Gastrocnemius medialis (tissue), 4 donors: ENCODE measurements around the gene FPGS.

Experiments
- CTCF ChIP-seq, 5 experiments: fragments of 450-650 bp in 3 of 5; fragments of 200-600 bp in 2 of 5; sonication (generic) in 2 of 5; IDR thresholded peaks in 4 of 5; conservative IDR thresholded peaks in 1 of 5; 1 replicate in 4 of 5; 2 replicates in 1 of 5; pipeline ENCODE4 v1.5.1; 2016 to 2019; ENCODE audit warnings: antibody characterized with exemption in 5 of 5, mild to moderate bottlenecking in 3 of 5, moderate library complexity in 3 of 5
- POLR2A ChIP-seq, 2 donors: fragments of 450-650 bp; IDR thresholded peaks; one replicate each; pipeline ENCODE4 v1.6.1; 2017; ENCODE audit warnings: antibody characterized with exemption in 2 of 2, mild to moderate bottlenecking in 2 of 2, moderate library complexity in 2 of 2

- no peak for TF ChIP-seq CTCF (IDR thresholded peaks at IDR 0.05 in 4 of 5, conservative IDR thresholded peaks at IDR 0.05 in 1 of 5)
- TF ChIP-seq POLR2A (IDR thresholded peaks at IDR 0.05) = no peak
These were observed 47.7 kb downstream of the FPGS start for GRCh38 chr9:127850286-127850830.
